Coronary artery (tissue), 2 donors: ENCODE data around the gene AIF1.

Experiments
- DNase-seq: peaks from one replicate; pipeline ENCODE4 v3.0.0-alpha.2; 2017; ENCODE audit warnings: low spot score
- H3K27ac ChIP-seq, 2 donors: fragments of 200-600 bp; sonication (generic); one replicate each; pipeline ENCODE4 v1.5.1; 2016 to 2019
- H3K4me3 ChIP-seq: fragments of 200-600 bp; sonication (generic); 2 replicates; pipeline ENCODE4 v1.5.1; 2016; ENCODE audit warnings: mild to moderate bottlenecking, moderate library complexity
- TF ChIP-seq, protein P1 (sequence below): fragments of 200-600 bp; sonication (generic); IDR thresholded peaks from one replicate; pipeline ENCODE4 v1.5.1; 2019; ENCODE audit warnings: antibody characterized with exemption

AIF1 gene

DNA sequence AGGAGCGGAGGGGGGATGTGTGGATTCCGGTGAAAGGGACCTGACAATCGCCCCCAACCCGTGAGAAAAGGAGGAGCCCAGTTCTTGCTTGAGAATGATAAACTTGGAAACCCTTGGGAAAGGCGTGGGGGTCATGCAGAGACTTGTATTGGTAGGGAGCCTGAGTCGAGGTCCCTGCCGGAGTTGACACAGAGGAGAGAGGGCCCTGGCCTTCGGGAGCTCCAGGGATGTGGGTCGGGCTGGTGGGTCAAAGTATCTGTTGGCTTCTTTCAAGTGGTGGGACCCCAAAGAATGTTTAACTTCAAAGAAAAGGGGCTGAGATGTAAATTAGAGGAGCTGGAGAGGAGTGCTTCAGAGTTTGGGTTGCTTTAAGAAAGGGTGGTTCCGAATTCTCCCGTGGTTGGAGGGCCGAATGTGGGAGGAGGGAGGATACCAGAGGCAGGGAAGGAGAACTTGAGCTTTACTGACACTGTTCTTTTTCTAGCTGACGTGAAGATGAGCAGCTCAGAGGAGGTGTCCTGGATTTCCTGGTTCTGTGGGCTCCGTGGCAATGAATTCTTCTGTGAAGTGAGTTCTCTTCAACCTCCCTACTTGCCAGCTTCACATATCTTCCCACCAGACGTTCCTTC lies 51.4 kb downstream of the AIF1 start:
- DNase-seq = no peak
- Histone ChIP-seq H3K4me3 (peak overlapping the region; percentile 82), H3K27ac (peak overlapping the region; percentile 88 to 96)
- TF ChIP-seq, protein P1, sequence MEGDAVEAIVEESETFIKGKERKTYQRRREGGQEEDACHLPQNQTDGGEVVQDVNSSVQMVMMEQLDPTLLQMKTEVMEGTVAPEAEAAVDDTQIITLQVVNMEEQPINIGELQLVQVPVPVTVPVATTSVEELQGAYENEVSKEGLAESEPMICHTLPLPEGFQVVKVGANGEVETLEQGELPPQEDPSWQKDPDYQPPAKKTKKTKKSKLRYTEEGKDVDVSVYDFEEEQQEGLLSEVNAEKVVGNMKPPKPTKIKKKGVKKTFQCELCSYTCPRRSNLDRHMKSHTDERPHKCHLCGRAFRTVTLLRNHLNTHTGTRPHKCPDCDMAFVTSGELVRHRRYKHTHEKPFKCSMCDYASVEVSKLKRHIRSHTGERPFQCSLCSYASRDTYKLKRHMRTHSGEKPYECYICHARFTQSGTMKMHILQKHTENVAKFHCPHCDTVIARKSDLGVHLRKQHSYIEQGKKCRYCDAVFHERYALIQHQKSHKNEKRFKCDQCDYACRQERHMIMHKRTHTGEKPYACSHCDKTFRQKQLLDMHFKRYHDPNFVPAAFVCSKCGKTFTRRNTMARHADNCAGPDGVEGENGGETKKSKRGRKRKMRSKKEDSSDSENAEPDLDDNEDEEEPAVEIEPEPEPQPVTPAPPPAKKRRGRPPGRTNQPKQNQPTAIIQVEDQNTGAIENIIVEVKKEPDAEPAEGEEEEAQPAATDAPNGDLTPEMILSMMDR = no peak
